ENCODE measurements around the gene HCN1.
"Not testable (repeated sequence)": the region's sequence is repeated elsewhere in the genome, so short reads cannot be mapped to it uniquely, and the experiment has no call there.

The HCN1 gene

DNA sequence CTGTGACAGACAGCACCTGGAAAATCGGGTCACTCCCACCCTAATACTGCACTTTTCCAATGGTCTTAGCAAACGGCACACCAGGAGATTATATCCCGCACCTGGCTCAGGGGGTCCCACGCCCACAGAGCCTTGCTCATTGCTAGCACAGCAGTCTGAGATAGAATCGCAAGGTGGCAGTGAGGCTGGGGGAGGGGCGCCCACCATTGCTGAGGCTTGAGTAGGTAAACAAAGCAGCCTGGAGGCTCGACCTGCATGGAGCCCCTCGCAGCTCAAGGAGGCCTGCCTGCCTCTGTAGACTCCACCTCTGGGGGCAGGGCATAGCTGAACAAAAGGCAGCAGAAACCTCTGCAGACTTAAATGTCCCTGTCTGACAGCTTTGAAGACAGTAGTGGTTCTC is 383.6 kb downstream of the HCN1 start:
- H3K4me3 ChIP-seq (ENCODE audit: low read depth, low read length), result not testable (repeated sequence)

DNA sequence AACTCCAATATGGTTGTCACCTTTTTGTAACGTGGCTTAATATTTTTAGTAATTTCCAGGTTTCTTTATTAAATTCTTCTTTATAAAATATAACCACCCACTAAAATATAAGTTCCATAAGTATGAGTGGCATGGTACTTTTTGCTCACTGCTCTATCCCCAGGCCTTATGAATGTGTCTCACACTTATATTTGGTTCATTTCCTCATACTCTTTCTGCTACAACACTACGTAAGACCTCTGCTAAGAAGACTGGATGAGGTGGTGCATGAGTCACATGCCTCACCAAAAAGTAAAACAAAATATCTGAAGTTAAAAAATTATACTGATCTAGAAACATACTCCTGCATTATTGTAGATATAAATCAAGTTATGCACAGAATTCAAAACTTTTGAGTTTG is 400.9 kb downstream of the HCN1 start:
- no peak overlapping the region for H3K4me3 ChIP-seq (ENCODE audit: low read depth, low read length)

DNA sequence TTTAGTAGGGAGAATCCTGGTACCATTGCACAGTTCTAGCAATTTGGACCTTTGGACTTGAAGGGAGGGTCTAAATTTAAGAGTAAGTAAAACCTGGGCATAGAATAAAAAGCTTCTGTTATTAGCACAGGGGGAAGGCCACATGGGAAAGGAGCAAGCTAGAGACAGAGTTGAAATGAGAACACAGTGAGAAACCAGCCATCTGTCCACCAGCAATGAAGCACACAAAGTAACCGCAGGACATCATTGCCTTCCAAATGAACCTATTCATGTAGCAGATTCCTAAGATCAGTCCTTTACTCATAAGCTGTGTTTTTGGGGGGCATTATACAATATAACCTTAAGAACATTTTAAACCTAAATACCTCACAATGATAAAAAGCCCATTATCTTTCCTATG is 407.4 kb downstream of the HCN1 start:
- no peak overlapping the region for H3K4me3 ChIP-seq (ENCODE audit: low read depth, low read length)

DNA sequence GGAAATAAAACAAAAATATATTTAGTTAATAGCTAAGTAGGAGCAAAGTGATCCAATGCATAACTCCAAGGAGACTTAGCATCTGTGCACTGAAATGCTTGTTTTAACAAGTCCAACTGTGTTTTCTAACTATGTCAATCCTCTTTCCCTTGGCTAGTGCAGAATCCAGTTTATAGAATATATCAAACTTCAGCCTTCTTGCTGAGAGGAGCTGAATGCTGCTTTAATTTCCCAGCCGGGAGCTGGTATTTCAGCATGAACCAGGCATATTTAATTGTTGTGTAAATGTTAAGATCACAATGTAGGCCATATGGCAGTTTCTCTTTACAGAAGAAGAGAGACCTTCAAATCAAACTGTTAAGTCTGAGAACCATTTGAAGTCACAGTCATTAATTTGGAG is 411.7 kb downstream of the HCN1 start:
- H3K4me3 ChIP-seq (ENCODE audit: low read depth, low read length), result no peak overlapping the region

DNA sequence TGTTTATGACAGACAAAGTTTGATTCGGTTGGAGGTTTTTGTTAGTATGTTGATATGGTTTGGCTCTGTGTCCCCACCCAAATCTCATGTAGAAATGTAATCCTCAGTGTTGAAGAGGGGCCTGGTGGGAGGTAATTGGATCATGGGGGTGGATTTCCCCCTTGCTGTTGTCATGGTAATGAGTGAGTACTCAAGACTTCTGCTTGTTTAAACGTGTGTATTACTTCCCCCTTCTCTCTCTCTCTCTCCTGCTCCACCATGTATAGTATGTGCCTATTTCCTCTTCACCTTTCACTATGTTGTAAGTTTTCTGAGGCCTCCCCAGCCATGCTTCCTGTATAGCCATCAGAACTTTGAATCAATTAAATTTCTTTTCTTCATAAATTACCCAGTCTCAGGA is 415.1 kb downstream of the HCN1 start:
- H3K4me3 ChIP-seq (ENCODE audit: low read depth, low read length), result no peak overlapping the region

DNA sequence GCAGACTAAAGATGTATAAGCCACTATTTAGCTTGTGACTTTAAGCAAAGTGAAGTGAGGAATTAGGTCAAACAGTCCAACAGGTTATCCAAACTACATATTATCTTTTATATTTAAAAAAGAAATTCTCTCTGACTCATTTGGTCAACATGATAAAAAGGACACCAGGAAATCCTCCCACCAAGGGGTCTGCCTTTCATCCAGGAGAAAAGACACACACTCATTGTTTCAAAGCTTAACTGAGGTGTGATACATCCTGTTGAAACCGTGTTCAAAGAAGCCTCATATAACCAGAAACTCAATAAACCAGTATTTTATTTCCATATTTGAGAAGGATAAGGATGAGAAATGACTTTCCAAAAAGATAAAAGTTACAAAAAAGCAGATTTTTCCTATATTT is 417.1 kb downstream of the HCN1 start:
- no peak overlapping the region for H3K4me3 ChIP-seq (ENCODE audit: low read depth, low read length)

DNA sequence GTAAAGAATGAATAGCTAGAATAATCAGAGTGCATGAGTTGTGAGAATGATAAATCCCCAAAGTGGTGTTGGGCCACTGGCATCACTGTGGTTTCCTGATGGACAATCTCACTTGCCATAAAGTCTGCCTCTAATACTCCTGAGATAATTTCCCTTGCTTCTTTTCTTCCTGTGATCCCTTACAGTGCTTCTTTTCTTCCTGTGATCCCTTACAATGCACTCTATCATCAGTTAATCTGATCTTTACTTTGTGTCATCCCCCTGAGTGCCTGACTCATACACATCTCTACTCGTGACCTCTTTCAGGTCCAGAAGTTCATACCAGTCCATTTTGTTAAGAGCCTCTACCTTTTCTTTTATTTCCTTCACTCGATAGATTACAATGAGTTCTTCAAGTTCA is 418.3 kb downstream of the HCN1 start:
- H3K4me3 ChIP-seq (ENCODE audit: low read depth, low read length), result no peak overlapping the region

DNA sequence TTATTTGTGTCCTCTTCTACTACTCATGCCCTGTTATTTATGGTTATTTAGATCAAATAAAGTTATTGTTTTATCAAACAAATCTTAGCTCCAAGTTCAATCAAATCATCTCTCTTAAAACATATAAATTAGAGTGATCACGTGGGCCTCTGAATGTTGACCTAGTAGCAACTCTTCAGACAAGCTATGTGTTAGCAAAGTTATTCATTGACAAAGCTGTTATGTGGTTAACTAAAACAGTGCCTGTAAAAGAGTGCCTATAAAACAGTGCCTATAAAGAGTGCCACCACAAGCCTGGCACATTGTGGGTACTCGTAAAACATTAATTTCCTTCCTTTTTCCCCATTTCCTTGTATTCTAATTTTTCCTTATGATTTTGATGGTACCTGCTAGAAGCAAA is 421.9 kb downstream of the HCN1 start:
- no peak overlapping the region for H3K4me3 ChIP-seq (ENCODE audit: low read depth, low read length)

DNA sequence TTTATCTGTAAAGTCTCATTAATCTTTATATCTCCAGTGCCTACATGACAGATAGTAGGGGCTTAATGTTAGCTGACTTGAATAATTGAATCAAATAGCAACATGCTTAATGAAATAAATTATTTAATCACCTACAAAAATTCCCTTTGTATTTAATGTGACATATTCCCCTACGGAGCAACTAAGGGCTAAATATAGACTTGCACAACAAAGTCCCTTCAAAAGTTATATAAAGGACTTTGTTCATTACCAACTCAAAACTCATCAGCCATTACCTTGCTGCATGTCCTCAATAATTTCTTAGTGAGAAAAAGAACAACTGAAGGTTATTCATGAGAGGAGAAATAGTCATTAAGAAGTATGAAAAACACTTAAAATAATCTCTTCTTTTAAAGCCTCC is 424.6 kb downstream of the HCN1 start:
- no peak overlapping the region for H3K4me3 ChIP-seq (ENCODE audit: low read depth, low read length)

DNA sequence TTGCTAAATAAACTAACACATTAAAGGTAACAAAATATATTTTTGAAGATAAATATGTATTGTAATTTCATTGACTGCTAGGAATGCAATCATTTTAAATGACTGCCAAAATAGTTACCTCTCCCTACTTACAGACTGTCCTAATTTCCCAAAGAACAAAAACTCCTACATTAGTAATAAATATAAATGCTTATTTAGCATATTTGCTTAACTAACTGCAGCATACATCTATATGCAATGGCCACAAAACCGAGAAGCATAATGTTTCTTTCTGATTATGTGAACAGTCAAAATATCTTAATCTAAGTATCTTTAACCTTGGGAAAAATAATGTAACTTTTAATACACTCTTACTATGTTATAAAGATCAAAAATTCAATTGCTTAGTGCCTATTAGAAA is 431.7 kb downstream of the HCN1 start:
- no peak overlapping the region for H3K4me3 ChIP-seq (ENCODE audit: low read depth, low read length)

DNA sequence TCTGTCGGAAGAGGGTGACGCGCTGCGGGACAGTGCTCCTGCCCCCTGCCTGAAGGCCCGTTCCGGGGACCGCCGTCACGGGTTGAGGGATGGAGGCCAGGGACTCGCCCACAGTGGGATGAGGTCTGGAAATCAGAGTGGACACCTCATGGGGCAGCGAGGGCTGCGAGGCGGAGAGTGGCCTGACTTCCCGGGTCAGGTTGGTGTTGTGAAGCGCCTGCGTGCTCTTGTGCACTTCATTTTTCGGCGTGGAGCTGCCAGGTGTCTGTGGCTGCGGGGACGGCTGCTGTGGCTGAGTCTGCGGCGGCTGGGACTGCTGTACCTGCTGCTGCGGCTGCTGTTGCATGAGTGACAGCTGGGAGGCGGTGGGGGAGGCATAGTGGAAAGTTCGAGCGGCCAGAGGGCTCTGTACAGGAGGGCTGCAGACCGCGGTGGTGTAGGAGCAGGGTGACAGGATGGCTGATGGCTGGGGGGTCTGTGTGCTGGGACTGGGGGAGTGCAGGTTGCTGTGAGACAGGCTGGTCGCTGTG is 434.1 kb downstream of the HCN1 start:
- no peak overlapping the region for H3K4me3 ChIP-seq (ENCODE audit: low read depth, low read length)

DNA sequence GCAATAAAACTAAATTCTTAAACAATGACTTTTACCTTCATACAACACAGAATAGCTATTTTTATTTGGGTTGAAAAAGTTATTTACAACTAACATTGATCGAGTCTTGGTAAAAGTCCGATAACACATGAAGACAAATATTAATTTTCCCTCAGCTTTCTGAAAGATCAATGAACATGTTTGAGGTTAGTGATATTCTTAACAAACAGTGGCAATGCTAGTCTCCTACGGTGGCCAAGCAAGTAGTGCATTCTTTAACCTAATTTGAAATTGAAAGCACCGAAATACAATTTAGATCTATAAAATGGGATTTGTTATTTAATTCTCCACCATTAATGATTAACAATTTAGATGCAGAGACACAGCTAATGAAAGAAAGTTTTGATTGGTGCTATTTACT is 435.1 kb downstream of the HCN1 start:
- no peak overlapping the region for H3K4me3 ChIP-seq (ENCODE audit: low read depth, low read length)

DNA sequence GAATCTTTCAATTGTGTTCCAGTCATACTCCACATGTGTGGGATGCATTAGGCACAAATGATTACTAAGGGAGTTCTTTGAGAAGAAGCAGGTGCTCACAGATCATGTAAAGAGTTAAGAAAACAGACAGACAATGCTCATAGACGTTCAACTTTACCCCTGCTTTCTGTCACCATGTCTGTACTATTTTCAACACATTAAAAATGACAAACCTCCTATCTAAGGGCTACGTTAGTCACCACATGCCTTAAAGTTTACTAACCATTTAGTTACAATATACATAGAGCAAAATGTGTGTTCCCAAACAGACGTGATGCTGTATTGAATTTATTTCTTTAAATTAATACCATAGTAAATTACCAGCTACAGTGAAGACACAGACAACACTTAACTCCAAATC is 435.9 kb downstream of the HCN1 start:
- no peak overlapping the region for H3K4me3 ChIP-seq (ENCODE audit: low read depth, low read length)

DNA sequence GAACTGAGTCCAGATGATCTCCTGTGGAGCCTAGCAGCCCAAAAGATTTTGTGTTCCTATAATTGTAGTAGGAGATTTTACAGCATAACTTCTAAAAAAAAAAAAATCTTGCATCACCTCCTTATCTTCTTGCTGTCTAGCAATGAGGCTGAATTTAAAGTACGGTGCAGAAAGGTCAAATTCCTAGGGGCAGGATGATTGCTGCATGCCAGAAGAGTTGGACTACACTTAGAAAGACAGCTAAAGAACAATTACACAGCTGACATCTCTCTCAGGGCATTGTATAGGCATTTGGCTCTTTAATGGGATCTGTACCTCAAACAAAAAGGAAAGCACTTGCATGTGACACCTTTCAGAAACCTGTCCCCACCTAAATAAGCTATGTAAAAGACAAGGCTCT is 443.2 kb downstream of the HCN1 start:
- no peak overlapping the region for H3K4me3 ChIP-seq (ENCODE audit: low read depth, low read length)

DNA sequence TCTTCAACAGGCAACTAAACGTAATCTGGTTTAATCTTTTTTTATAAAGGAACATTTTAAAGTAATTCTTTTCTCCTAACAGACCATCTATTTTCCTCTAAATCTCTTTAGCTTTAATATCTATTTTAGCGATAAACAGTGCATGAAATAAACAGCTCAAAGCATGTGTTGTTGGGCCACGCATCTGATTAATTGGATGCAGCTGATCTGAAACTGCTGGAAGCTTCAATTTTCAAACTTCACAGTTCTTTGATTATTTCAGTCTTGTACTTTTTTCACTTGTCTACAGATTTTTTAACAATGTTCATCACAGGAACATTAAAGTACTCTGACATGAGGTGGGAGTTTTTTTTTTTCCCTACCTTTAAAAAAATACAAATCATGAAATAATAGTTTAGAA is 443.6 kb downstream of the HCN1 start:
- H3K4me3 ChIP-seq (ENCODE audit: low read depth, low read length), result no peak overlapping the region

DNA sequence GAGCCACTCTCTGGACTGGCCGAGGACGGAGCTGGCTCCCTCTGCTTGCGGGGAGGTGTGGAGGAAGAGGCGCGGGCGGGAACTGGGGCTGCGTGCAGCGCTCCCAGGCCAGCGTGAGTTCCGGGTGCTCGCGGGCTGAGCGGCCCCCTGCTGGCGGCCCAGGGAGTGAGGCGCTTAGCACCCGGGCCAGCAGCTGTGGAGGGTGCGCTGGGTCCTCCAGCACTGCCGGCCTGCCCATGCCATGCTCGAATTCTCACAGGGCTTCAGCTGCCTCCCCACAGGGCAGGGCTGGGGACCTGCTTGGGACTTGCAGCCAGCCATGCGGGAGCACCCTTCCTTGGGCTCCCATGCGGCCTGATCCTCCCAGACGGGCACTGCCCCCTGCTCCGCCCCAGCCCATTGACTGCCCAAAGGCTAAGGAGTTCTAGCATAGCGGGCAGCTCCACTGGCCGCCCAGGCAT is 470.6 kb downstream of the HCN1 start:
- H3K4me3 ChIP-seq (ENCODE audit: low read depth, low read length), result no peak overlapping the region

DNA sequence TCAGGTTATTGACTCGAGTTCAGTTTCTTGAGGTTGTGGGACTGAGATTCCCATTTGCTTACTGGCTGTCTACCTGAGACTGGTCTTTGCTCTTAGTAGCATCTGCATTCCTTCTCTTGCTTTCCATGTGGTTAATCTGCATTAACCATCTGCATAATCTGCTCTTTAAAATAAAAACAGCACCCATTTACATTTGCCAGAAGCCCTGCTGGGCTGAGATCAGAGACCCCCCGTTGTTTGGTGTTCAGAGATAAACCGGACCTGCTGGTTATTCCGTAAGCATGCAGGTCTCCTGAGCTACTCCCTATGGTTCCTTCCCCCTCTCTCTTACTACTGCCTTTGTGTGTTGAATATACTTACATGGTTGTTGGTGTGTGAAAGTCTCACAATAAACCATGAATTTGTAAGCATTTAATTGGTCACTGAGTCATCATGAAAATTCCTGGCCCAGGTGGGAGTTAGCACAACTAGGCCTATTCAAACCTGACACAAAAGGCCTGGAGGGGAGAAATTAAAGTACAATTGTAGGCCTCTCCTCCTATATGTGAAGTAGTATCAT is 490.7 kb downstream of the HCN1 start:
- H3K4me3 ChIP-seq (ENCODE audit: low read depth, low read length), result no peak overlapping the region

Measured in iPS-11a (cell line).